HTERT RPE-1 (cell line): Measurements from ENCODE around the gene POP7.

Source experiments
- in situ Hi-C: fragments of 300-500 bp; cut with MboI; formaldehyde crosslinking; loops from 4 replicates; pipeline ENCODE4 v1.14.3; 2020; ENCODE audit warnings: low sequenced_read_pairs

POP7 gene

GRCh38 chr7:100689230-100690135, 16.4 kb upstream of the POP7 start:
- in situ Hi-C loops = no loop called here

GRCh38 chr7:100691676-100692577, 14.0 kb upstream of the POP7 start:
- in situ Hi-C loops = no loop called here

- in situ Hi-C loops = no loop called here
Observed at GRCh38 chr7:100692578-100692961, 13.4 kb upstream of the POP7 start.

- in situ Hi-C loops = no loop called here
Observed at GRCh38 chr7:100693312-100694097, 12.4 kb upstream of the POP7 start.

GRCh38 chr7:100694098-100694745, 11.7 kb upstream of the POP7 start, which contains the start of gene GIGYF1:
Gene GIGYF1 (minus strand): TSS chr7:100694250. CDS start chr7:100688238, 6,012 bp downstream.
- in situ Hi-C loops = no loop called here

- in situ Hi-C loops = no loop called here
Observed at GRCh38 chr7:100696123-100696521, 9.8 kb upstream of the POP7 start.

GRCh38 chr7:100699018-100699417, 6.9 kb upstream of the POP7 start:
- in situ Hi-C loops = no loop called here

GRCh38 chr7:100701089-100701488, 4.8 kb upstream of the POP7 start:
- in situ Hi-C loops = loop anchor here (25.0 kb wide), 1 partner anchor 136 kb away; the partner anchor contains the start of gene EPHB4

GRCh38 chr7:100705320-100705752, 585 bp upstream of the POP7 start:
- in situ Hi-C loops = loop anchor here (25.0 kb wide), 1 partner anchor 132 kb away; the partner anchor contains the start of gene EPHB4

- in situ Hi-C loops = loop anchor here (25.0 kb wide), 1 partner anchor 131 kb away; the partner anchor contains the start of gene EPHB4
Observed at GRCh38 chr7:100706672-100707311, 871 bp downstream of the POP7 start.

- in situ Hi-C loops = loop anchor here (25.0 kb wide), 1 partner anchor 129 kb away; the partner anchor contains the start of gene EPHB4
Observed at GRCh38 chr7:100708395-100708794, 2.5 kb downstream of the POP7 start.

- in situ Hi-C loops = loop anchor here (25.0 kb wide), 1 partner anchor 127 kb away; the partner anchor contains the start of gene EPHB4
Observed at GRCh38 chr7:100710452-100710851, 4.5 kb downstream of the POP7 start.

GRCh38 chr7:100711369-100711768, 5.4 kb downstream of the POP7 start:
- in situ Hi-C loops = loop anchor here (25.0 kb wide), 1 partner anchor 126 kb away; the partner anchor contains the start of gene EPHB4

GRCh38 chr7:100714725-100715124, 8.8 kb downstream of the POP7 start:
- in situ Hi-C loops = loop anchor here (25.0 kb wide), 1 partner anchor 123 kb away; the partner anchor contains the start of gene EPHB4

- in situ Hi-C loops = loop anchor here (25.0 kb wide), 1 partner anchor 120 kb away; the partner anchor contains the start of gene EPHB4
Observed at GRCh38 chr7:100717073-100717472, 11.2 kb downstream of the POP7 start.

- in situ Hi-C loops = loop anchor here (25.0 kb wide), 1 partner anchor 118 kb away; the partner anchor contains the start of gene EPHB4
Observed at GRCh38 chr7:100719523-100720278, 13.8 kb downstream of the POP7 start.

GRCh38 chr7:100720279-100720670, 14.4 kb downstream of the POP7 start, which contains the start of gene EPO:
Gene EPO (plus strand): TSS chr7:100720468. CDS start chr7:100720981, 513 bp downstream.
- in situ Hi-C loops = loop anchor here (25.0 kb wide), 1 partner anchor 117 kb away; the partner anchor contains the start of gene EPHB4
